GM20431 (cell line): ENCODE results near the gene MZB1.
"Not testable (repeated sequence)": the region's sequence is repeated elsewhere in the genome, so short reads cannot be mapped to it uniquely, and the experiment has no call there.

Source experiments
- in situ Hi-C: fragments of 300-500 bp; cut with MseI, MboI; formaldehyde crosslinking; loops from one replicate; pipeline ENCODE4 v1.15.0; 2020; ENCODE audit warnings: low sequenced_read_pairs; ENCODE audit not compliant: unreplicated experiment

The MZB1 gene

DNA sequence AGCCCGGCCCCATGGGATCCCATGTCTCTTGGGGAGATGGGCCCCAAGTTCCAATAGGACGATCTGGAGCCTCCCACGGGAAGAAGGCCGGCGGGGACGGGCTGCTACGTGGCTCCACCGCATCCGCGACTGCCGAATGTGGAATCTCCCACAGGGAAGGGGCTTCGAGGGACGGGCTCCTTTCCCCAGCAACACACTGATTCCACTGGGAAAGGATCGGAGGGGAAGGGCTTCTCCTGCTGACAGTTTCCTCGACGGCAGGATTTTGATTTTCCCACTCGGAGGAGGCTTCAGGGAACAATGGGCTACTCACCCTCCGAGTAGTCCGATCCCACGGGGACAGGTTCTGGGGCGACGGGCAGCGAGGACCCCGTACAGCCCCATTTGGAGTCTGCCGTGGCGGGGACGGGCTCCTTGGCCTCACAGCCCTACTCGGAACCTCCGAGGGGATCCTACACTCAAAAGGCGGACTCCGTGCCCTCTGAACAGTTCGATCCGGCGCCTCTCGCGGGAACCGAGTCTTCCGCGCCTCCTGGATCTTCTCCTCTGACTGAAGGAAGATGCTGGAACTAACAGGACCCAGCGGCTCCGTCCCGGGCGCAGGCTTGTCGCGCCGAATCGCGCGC is 3.9 kb upstream of the MZB1 start:
- in situ Hi-C loops = no loop called here

DNA sequence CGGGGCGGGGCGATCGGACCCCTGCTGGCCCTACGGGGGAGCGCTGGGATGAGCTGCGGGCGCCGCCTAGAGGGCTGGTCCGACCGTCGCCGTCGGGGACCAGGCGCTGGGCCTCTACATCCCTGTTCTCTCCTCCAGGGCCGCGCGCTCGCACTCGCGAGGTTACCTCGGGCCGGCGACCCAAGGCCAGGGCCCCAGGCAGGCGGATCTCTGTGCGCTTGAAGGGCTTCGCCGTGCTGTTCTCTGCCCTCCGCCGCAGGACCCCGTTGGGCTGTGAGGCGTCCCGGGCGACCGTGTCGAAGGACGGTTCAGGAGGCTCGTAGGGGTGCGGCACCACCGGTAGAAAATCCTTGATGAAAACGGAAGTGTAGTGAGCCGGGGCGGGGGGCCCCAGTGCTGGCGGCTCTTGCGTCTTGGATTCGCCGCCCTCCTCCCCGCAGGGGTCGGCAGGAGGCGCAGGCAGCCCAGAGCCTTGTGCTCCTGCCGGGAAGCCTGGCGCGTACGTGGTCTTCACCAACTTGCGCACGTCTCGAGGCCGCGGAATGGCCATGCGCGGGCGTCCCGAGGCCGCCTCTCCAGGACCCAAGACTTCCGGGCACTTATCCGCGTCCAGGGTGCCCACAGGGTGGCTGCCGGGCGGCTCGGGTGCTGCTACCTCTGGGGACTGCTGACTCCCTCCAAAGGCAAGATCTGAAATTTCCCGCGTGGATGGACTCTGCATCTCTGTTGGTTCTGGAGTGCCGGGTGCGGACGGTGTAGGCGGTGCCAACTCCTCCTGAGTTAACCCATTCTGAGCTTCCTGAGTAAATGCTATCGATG is 3.2 kb upstream of the MZB1 start:
- in situ Hi-C loops = no loop called here

DNA sequence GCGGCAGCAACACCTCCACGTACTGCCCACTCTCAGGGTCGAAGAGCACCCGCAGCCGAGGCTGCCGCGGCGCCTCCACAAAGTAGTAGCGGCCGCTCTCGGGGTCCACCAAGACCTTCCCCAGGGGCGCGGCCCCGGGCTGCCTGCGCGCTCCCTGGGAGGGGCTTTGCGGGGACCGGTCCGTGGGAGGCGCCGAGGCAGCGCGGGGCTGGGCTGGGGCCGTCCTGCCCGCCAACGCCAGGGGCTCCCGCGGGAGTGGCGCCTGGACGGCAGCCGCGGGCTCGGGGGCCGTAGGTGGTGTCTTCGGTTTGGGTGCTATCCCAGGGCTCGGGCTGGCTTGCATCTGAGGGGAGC is 2.6 kb upstream of the MZB1 start:
- in situ Hi-C loops = no loop called here

DNA sequence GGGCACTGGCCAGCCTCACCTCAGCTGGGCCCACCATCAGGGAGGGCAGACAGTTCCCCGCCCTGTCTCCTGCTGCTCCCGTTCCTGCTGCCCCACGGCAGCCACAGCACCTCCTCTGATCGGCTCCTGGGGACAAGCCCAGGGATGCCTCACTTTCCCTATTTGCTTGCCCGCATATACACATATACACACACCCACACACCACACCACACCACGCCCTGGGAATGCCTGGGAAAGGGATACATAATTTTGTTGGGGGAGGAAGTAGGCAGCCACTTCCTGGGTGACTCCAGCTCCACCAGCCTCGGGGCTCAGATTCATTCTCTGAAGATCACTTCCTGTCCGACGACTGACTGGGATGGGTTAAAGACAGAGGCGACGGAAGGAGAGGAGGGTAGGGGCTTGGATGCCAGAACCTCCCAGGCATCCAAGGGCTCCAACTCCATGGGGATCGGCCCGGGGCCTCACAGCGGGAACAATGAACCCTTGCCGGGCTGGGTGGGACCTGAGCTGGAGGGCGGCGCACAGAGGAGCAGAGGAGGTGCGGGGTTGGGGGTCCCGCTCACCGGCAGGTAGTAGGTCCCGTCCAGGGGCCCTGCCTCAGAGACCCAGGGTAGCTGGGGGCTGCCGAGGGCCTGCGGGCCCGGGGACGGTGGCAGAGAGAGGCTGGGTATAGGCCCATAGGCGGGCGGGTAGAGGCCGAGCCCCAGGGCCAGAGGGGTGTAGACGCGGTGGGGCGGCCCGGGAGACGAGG is 2.0 kb upstream of the MZB1 start:
- in situ Hi-C loops = no loop called here

DNA sequence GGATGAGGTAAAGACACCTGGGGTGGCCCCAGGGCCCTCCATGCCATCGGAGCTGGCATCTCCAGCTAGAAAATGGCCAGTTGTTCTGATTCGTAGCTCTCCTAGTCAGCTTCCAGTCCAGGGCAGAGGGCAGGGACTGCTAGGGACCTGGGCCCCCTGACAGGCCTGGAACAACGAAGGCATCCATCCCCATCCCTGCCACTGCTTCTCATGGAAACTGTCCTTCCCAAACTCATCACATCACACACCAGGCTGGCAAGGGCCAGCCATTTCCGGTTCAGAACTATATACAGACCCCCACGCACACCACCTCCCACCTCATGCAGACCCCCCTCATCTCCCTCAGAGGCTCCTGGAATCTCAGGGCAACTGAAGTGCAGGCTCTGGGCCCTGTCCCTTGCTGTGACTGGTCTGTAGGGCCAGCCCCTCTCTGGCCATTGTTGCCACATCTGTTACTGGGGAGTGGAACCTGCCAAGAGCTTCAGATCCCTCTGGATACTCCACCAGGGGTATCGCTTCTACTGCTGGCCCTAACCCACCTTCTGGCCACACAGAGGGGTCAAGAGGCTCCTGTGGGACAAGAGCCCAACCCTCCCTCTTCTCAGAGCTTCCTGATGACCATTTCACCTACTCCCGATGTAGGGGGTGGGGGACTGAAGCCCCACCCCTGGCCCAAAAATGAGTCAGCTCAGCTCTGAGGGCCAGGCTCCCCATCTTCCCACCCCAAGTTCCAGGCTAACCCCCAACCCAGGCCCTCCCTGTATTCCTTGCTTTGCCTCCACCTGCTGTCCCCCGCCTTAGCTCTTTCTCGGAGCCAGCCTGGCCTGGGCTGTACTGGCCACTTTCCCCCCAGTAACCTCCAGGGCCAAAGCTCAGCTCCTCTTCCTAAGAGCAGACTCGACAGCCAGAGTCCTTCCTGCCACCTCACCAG is 1.2 kb upstream of the MZB1 start:
- in situ Hi-C loops = no loop called here

DNA sequence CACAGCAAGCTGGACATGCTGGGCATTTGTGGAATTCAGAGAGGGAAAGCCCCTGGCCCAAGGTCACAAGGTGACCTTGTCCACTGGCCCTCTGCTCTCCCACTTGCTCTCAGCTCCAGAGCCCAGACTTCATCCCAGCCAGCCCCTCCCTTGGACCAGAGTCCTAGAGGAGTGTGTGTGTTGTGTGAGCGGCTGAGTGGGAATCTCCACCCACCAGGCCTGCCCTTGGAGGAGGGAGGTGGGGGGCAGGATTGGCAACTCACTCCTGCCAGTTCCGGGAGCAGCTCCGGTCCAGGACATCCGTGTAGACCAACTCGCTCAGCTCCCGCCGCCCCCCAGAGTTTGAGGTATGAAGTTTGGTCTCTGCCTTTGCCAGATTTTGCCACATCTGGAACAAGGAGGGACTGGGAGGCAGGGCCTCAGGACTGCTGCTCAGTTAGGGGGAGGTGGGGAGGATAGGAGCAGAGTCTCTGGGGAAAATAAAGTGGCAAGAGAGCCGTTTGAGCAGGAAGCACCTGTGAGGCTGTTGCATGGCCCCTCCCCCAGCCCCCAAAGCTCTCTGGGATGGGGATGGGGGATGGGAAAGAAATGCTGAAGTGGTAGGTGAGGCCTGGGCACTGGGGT is 1.4 kb downstream of the MZB1 start:
- in situ Hi-C loops = no loop called here

DNA sequence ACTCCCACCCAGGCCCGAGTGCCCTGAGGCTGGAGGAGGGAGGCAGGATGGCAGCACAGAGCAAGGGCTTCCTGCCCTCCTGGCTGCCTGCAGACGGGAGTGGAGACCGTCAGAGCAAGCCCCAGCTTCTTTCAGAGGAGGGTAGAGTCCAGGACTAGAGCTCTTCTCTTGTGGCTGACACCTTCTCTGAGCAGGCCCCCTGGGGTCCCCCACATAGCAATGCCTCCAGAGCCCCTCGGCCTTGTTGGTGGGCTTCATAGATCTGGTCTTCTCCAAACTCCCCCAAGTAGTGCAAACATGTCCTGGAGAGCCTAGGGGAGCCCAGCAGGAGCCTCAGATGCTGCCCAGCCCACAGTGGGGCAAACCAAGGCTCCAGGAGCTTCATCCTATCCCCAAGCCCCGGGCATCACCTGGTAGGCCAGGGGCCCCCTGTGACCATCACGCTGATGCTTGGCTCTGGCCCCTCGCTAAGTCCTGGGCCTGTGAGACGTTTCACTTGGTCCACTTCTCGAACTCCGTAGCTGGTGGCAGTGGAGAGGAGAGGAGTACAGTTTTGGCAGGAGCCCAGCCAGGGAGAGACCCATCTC is 2.0 kb downstream of the MZB1 start:
- in situ Hi-C loops = no loop called here

DNA sequence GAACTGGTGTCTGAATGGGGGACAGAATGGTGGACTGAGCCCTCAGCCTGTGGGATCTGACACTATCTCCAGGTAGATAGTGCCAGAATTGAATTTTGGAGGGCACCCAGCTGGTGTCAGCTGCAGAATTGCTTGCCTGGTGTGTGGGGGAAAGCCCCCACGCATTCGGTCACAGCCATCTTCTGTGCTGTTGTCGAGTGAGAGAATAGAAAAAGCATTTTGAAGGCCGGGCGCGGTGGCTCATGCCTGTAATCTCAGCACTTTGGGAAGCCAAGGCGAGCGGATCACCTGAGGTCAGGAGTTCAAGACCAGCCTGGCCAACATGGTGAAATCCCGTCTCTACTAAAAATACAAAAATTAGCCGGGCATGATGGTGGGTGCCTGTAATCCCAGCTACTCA is 2.8 kb downstream of the MZB1 start:
- in situ Hi-C loops = not testable (repeated sequence)

DNA sequence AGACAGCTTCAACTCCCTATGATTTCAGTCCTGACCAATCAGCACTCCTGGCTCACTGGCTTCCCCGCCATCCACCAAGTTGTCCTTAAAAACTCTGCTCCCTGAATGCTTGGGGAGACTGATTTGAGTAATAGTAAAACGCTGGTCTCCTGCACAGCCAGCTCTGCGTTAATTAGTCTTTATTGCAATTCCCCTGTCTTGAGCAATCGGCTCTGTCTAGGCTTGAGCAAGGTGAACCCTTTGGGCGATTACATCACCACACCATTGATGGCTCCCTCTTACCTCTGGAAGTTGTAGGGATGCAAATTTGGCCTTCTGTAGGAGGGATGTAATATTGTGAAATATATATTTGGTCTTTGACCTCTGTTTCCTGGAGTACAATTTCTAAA is 3.7 kb downstream of the MZB1 start:
- in situ Hi-C loops = no loop called here

DNA sequence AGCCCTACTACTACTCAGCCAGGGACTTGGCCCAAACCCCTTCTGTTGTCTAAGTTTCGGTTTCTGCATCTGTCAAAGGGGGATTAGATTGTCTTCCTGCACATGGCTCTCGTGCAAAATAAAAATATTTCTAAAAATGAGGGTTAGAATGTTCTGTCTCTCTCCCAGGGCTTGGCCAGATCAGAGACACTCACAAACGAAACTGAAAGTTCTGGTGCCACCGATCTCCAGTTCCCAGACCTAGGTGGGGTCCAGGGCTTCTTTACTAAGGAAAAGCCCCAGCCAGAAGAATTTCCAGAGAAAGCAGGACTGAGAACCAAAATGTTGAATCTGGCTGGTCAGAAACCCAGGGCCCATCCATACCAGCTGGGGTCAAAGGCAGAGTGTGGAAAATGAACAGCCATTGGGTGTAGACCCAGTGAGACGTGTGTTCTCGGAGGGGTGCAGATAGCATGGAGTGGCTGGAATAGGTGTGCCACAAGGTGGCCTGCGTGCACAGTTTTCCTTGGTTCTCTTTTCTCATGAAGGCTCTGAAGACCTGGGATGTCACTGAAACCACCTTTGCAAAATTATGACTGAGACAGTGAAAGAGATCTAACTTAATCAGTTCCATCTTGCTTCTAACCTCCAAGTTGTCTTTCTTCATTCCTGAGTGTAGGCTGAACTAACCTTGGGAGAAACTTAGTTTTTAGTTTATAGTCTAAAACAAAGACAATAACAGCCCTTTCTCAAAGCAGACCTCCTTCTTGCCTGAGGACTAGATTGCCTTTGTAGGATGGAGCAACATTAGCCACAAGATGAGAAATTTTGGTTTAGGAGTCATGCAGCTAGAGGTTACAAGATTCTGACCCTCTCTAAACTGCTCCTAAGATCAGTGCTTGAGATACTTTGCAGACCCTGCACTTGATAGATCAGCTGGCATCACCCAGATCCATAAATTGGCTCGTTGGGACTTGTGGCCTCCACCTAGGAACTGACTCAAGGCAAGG is 4.4 kb downstream of the MZB1 start:
- in situ Hi-C loops = no loop called here

DNA sequence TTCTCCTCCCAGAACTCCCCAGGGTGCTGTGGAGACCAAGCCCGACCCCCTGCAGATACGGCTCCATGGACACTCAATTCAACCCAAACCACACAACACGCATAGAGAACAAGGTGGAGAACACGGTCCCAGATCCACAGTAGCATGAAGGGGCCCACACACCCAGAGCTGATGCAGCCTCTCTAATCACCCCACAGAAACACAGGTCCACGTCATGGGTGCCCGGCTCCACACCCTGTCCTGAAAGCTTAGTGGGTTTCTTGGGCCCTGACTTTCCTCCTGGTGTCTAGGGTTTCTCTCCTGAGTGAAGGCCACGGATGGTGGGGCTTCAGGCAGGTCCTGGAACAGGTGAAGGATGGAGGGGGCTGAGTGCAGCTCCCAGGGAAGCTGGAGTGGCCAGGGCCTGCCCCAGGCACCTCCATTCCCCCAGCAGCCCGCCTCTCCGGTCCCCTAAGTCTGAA is 5.1 kb downstream of the MZB1 start:
- in situ Hi-C loops = no loop called here

DNA sequence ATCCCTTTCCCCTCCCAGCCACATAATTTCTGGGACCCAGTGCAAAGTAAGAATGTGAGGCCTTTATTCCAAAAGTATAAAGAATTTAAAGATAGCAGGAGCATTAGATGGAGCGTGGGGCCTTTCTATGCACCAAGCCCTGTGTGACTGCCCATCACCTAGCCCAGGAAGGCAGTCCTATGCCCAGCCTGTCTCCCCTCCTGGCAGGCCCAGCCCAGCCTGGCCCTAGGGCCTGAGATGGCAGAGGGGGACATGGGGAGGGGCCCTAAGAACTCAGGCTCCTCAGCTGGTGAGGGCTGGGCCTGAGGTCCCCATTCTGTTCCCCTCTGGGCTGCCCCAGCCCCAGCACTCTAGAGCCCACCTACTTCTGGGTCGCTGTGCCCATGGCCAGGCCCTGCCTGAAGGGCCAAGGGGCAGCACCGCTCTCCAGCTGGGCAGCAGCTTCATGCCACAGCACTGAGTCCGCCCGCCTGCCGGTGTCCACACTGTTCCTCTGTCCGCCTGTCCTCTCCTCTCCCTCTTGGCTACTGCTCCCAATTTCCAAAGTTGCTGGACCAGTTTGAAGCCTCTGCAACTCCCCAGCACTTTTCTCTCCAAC is 5.6 kb downstream of the MZB1 start:
- in situ Hi-C loops = no loop called here

DNA sequence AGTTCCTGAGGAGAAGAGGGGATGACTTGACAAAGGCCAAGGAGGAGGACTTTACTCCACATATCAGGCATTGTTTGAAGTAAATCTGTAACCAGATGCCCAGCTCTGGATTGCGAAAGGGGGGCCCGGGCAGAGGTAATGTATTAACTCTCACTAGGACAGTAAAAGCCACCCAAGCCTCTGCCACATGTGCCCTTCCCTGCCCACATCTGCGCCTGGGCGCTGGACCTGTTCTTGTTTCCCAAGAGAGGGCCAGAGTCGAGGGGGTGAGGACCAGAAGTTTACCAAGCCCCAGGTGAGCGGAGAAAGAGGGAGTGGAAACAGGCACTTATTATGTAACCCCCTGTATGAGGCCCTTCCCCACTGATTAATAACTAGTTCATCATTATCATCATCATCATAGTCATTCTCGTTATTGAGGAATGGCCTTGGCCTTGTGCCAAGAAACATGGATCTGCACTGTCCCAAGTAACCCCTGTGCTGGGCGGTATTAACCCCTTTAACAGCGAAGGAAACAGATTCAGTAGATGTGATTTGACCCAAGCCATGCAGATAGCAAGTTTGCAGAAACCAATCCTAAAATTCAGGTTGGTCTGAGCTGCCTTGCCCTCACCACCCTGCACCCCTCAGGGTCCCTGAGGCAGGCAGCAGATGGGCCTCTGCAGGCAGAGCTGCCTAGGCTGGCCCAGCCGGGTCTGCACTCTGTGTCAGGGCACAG is 6.3 kb downstream of the MZB1 start, which contains the start of gene SLC23A1:
Gene SLC23A1 (minus strand): TSS at position 23 of the 718 bp plus-strand sequence. CDS start 44 bp downstream, outside the sequence.
- in situ Hi-C loops = no loop called here

DNA sequence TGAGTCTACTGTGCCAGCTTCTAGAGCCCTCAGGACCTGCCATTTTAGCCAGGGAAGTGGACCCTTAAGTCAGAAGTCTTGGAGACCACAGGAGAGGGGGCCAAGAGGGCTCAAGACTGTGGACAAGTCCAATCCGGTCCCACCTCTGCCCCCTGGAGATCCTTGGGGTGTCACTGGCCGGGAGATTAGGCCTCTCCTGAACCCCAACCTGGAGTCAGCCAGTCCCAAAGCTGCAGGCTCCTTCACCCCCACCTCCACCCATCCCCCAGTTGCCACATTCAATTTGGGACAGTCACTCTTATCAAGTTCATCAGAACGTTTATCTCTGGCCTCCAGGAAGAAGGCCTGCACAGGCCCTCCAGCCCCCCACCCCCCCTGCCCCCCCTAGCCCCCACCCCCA is 6.9 kb downstream of the MZB1 start:
- in situ Hi-C loops = no loop called here

DNA sequence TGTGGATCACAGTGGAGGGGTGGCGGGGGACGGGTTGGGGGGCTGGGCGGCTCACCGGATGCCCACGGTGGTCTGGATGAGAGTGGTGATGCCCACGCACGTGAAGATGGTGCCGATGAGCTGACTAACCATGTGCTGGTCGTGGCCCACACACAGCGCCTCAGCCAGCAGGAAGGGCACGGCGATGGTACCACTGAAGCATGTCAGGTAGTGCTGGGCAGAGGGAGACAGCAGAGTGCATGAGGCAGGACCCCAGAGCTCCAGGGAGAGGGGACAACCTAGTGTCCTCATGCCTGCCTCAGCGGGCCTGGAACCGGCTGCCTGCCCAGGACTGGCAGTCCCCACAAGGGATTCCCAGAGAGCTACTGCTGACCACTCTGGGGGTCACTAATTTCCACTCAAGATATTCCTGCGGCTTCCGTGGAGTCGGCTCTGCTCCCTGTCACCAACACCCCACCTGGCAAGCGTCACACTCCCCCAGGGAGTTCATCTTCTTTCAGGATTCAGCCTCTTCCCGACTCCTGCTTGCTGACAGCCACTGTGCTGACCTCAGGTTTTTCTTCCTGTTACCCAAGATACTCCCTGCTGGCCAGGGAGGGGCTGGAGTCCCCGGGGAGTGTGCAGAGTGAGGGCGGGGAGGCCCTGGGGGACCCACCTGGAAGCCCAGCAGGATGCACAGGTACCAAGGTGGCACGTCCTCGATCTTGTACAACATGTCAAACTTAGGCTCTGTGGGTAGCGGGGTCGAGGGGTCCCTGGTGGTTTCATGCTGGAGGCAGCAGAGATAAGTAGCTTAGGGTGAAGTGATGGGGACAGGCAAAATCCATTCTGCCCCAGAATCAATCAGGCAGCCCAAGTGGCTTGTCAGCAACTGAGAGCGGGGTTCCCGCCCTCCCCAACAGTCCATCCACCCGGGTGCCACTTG is 7.6 kb downstream of the MZB1 start:
- in situ Hi-C loops = no loop called here
